Measurements from ENCODE around the gene SRBD1. TPM values are rescaled to one million over a fixed set of nuclear protein-coding genes. Genes with fewer than 3 reads are reported as not detected.

Gene SRBD1
- total RNA-seq, 3 donors from 2014 or later (not counting 1 experiment from before 2014, with no cell fraction given), result 34.5 to 40.0 (median 38.8) TPM

DNA sequence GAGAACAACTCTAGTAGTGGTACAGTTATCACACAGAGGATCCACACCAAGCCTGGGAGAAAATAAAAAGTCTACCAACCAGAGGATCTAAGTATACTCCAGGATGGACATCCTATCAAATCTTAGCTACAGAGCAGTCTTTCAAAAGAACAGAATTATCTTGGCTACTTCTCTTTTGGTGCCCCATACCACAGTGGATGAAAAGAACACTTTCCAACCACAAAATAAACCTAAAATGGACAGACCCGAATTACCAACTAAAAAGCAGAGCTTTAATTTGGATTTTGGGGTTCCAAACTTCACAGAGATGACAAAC, 116.1 kb downstream of the SRBD1 start:
- Histone ChIP-seq H3K36me3 (ENCODE audit: control insufficient read depth, insufficient read depth, low read length) (no peaks in the 10 kb centered on the region), H3K27ac (ENCODE audit: low read length) (no peak overlapping the region), H3K9me3 (ENCODE audit: control insufficient read depth, insufficient read depth, low read length) (no peaks in the 10 kb centered on the region), H3K4me3 (ENCODE audit: low read length) (no peak overlapping the region), H3K27me3 (ENCODE audit: control insufficient read depth, insufficient read depth, low read length) (no peaks in the 10 kb centered on the region), H3K4me1 (ENCODE audit: control insufficient read depth, insufficient read depth, low read length) (no peaks in the 10 kb centered on the region)
- H3K36me3 Mint-ChIP-seq, result no peaks in the 10 kb centered on the region
- H3K4me3 Mint-ChIP-seq, result no peak overlapping the region
- no peak for DNase-seq
- no peak for TF ChIP-seq CTCF (IDR thresholded peaks at IDR 0.05)
- intact Hi-C loops (cut with micrococcal nuclease), result loop anchor here (1.0 kb wide), 1 partner anchor 514 kb away; no protein-coding TSS in a partner anchor
- no peaks in the 10 kb centered on the region for H3K27me3 Mint-ChIP-seq (ENCODE audit: low read depth in 2 of 2)
- 0% methylated on average over 1 of the region's 1 CpG for WGBS (ENCODE audit: insufficient coverage)
- peaks cover 0 to 11% of the 10 kb centered on the region in 2 donors for H3K4me1 Mint-ChIP-seq
- no peaks in the 10 kb centered on the region for H3K9me3 Mint-ChIP-seq
- ATAC-seq, result no peak
- H3K27ac Mint-ChIP-seq, result peak overlapping the region in 1 of 2 donors; percentile 9

DNA sequence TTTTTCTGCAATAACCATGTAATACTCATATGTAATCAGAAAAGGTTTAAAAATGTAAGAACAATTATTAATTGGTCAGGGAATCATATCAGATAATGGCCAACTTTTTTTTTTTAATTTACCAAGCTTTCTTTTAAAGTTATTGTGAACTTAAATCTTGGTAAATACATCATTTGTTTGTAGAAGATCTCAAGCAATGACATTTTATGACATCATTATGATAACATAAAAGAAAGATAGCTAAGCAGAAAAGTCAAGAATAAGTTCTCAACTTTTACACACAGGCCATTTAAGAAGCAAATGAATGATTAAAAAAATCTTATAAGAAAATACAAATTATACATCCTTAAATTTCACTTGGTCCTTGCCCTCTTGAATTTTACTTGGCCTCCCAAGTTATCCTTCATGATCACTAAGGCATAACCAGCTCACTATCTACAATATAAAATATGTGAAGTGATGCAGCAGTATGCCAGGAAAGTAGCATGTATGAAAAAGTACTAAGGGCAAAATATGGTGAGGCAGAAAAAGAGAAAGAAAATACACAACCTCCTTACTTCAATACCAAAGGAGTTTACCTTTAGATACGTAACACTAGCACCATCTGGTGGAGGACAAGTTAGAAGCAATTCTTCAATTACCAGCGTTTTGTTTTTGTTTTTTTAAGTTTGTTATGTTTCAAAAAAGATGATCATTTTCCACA, 116.6 kb downstream of the SRBD1 start:
- H3K27ac ChIP-seq (ENCODE audit: low read length), result no peak overlapping the region
- H3K27me3 Mint-ChIP-seq (ENCODE audit: low read depth in 2 of 2), result no peaks in the 10 kb centered on the region
- no peaks in the 10 kb centered on the region for H3K36me3 ChIP-seq (ENCODE audit: control insufficient read depth, insufficient read depth, low read length)
- TF ChIP-seq CTCF (IDR thresholded peaks at IDR 0.05), result peak; percentile 68
- H3K27ac Mint-ChIP-seq, result peak overlapping the region in 1 of 2 donors; percentile 9
- no peaks in the 10 kb centered on the region for H3K4me1 ChIP-seq (ENCODE audit: control insufficient read depth, insufficient read depth, low read length)
- H3K4me3 ChIP-seq (ENCODE audit: low read length), result no peak overlapping the region
- no peaks in the 10 kb centered on the region for H3K9me3 Mint-ChIP-seq
- peaks cover 0 to 11% of the 10 kb centered on the region in 2 donors for H3K4me1 Mint-ChIP-seq
- no peaks in the 10 kb centered on the region for H3K27me3 ChIP-seq (ENCODE audit: control insufficient read depth, insufficient read depth, low read length)
- no CpG with 5 or more reads among the region's 2 CpGs for WGBS (ENCODE audit: insufficient coverage)
- intact Hi-C loops (cut with micrococcal nuclease), result loop anchor here (1.0 kb wide), 1 partner anchor 513 kb away; no protein-coding TSS in a partner anchor
- no peak overlapping the region for H3K4me3 Mint-ChIP-seq
- ATAC-seq (peak in 2 of 3 donors; percentile 51 to 58), DNase-seq (peak in 1 of 2 donors; percentile 69)
- no peaks in the 10 kb centered on the region for H3K9me3 ChIP-seq (ENCODE audit: control insufficient read depth, insufficient read depth, low read length)
- H3K36me3 Mint-ChIP-seq, result no peaks in the 10 kb centered on the region

- DNase-seq, result no peak
- Mint-ChIP-seq H3K9me3 (no peaks in the 10 kb centered on the region), H3K27me3 (ENCODE audit: low read depth in 2 of 2) (no peaks in the 10 kb centered on the region), H3K4me1 (peaks cover 4 to 5% of the 10 kb centered on the region in 2 donors), H3K4me3 (no peak overlapping the region), H3K36me3 (no peaks in the 10 kb centered on the region), H3K27ac (no peak overlapping the region)
- no peak for ATAC-seq
- 81% methylated on average over 3 of the region's 3 CpGs for WGBS (ENCODE audit: insufficient coverage)
- no peak for TF ChIP-seq CTCF (IDR thresholded peaks at IDR 0.05)
- intact Hi-C loops (cut with micrococcal nuclease), result no loop called here
- Histone ChIP-seq H3K27me3 (ENCODE audit: control insufficient read depth, insufficient read depth, low read length) (no peaks in the 10 kb centered on the region), H3K36me3 (ENCODE audit: control insufficient read depth, insufficient read depth, low read length) (peaks cover 6% of the 10 kb centered on the region), H3K27ac (ENCODE audit: low read length) (no peak overlapping the region), H3K4me1 (ENCODE audit: control insufficient read depth, insufficient read depth, low read length) (no peaks in the 10 kb centered on the region), H3K9me3 (ENCODE audit: control insufficient read depth, insufficient read depth, low read length) (no peaks in the 10 kb centered on the region), H3K4me3 (ENCODE audit: low read length) (no peak overlapping the region)
Observed at GRCh38 chr2:45484965-45485364, 126.1 kb downstream of the SRBD1 start.

DNA sequence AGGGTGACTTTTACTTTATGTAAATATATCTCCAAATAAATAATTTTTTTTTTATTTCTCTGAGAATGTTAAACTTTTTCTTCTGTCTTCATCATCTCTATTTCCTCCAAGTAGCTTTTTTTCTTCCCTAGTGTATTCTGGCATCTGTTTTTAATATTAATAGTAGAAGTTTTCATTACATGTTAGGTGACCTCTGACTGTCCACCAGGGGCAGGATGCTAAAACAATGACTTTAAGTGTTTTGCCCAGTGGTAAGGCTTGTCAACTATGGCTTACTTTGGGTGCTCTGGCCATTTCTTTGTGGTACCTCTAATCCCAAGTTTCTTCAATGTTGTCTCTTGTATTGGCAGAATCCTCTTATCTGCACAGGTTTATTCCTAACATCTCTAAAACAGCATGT, 127.1 kb downstream of the SRBD1 start:
- H3K4me3 ChIP-seq (ENCODE audit: low read length), result no peak overlapping the region
- intact Hi-C loops (cut with micrococcal nuclease), result no loop called here
- no peak for TF ChIP-seq CTCF (IDR thresholded peaks at IDR 0.05)
- H3K4me1 ChIP-seq (ENCODE audit: control insufficient read depth, insufficient read depth, low read length), result no peaks in the 10 kb centered on the region
- H3K9me3 ChIP-seq (ENCODE audit: control insufficient read depth, insufficient read depth, low read length), result no peaks in the 10 kb centered on the region
- Mint-ChIP-seq H3K9me3 (no peaks in the 10 kb centered on the region), H3K4me3 (no peak overlapping the region), H3K27me3 (ENCODE audit: low read depth in 2 of 2) (no peaks in the 10 kb centered on the region), H3K36me3 (no peaks in the 10 kb centered on the region), H3K4me1 (peaks cover 4% of the 10 kb centered on the region in 2 donors), H3K27ac (no peak overlapping the region)
- no peak for ATAC-seq
- H3K27ac ChIP-seq (ENCODE audit: low read length), result no peak overlapping the region
- peaks cover 6% of the 10 kb centered on the region for H3K36me3 ChIP-seq (ENCODE audit: control insufficient read depth, insufficient read depth, low read length)
- no peak for DNase-seq
- no peaks in the 10 kb centered on the region for H3K27me3 ChIP-seq (ENCODE audit: control insufficient read depth, insufficient read depth, low read length)
